IPS-NIHi11 (cell line): ENCODE measurements around the gene MST1R.

Source experiments
- DNase-seq: peaks from one replicate; pipeline ENCODE4 v3.0.0; 2012; ENCODE audit warnings: mixed read lengths, low spot score

MST1R gene

DNA sequence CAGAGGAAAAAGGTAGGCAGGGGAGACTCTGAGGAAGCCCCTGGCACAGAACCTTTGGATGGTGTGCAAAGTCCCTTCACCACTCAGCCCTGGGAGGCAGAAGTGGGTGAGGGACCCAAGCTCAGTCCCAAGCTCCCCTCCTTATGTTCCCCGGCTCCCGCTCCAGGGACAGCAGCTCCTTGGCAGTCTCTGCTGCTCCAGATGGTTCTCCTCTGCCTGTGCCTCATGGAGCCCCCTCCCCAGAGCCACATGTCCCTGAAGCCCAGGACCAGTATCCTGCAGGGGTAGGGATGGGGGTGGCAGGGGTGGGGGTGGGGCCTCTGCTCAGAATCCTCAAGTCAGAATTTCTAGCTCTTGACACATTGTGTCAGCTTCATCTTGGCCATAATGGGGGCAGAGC, 26.0 kb downstream of the MST1R start:
- DNase-seq: no peak

DNA sequence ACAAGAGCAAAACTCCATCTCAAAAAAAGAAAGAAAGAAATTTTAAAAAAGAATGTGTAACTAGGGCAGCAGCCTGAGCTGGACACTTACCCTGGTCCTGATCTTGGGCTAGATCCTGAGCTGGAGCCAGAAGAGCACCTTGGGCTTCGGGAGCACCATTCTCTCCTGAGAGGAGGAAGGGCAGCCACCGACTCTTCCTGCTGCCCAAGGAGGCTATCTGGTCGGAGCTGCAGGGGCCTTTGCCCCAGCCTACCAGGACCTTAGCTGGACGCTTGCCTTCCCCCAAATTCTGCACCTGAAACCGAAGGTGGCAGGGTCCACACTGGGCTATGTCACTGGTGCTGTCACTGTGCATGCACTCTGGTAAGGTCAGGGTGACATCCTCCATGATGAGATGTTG, 27.1 kb downstream of the MST1R start:
- no peak for DNase-seq

DNA sequence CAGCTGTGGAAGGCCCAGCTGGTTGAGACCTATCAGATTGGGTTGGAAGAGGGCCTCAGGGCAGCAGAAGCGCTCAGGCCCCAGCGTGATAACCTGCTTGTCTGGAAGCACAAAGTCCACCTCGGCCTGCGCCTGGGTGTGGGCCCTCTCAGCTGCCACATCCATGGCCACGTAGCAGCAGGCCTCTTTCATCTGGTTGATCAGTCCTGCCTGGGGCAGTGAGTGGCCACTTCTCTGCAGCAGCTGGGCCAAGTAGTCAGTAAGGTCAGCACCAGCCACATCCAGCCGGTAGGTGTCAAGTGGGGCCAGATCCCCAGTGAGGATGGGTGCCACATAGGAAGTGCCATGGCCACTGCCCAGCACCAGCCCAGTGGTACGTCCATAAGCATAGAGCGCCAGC, 30.1 kb downstream of the MST1R start:
- no peak for DNase-seq

DNA sequence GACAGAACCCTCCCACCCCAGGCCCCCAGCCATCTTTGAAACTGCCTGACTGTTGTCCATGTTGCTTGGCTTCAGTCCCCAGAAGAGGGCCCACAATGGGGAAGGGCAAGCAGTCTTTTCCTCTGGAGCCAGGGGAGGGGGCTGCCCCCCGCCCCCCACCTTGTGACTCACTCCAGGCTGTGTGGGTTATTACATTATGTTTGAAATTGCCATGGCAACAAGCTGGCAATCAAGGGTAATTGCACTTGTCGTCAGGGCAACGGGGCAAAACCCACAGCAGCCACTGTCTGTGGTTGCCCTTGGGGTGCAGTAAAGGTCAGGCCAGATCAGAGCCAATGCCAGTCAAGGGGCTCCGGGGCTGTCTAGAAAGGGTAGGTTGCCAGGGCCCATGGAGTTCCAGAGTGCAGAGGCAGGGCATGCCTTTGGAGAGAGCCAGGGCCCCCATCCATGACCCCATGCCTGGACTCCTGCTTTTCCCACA, 30.8 kb downstream of the MST1R start:
- no peak for DNase-seq

DNA sequence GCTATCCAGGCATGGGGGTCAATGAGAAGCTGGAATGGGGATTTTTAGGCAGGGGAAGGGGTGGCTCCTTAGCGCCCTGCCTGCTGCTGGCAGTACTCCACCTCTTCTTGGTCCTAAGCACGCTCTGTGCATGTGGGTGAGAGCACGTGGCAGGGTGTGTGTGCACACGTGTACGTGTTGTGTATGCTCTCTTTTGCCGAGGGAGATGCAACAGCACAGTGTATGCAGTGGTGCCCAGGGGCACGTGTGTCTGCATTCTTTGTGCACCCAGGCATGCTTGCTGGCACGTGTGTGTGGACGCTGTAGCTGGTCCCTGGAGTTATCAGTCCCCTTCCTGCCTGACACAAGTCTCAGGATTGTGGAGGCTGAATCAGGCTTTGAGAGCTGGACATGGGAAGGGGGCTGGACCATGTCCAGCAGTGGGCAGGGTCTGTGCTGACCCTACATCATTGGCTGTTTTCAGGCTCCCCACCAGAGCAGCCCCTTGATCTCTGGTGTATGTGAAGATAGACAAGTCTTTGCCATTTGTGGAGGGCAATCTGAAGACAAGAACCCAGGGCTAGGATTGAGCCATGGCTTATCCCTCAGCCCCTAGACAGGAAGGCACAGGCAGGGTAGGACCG, 32.0 kb downstream of the MST1R start:
- DNase-seq: no peak

DNA sequence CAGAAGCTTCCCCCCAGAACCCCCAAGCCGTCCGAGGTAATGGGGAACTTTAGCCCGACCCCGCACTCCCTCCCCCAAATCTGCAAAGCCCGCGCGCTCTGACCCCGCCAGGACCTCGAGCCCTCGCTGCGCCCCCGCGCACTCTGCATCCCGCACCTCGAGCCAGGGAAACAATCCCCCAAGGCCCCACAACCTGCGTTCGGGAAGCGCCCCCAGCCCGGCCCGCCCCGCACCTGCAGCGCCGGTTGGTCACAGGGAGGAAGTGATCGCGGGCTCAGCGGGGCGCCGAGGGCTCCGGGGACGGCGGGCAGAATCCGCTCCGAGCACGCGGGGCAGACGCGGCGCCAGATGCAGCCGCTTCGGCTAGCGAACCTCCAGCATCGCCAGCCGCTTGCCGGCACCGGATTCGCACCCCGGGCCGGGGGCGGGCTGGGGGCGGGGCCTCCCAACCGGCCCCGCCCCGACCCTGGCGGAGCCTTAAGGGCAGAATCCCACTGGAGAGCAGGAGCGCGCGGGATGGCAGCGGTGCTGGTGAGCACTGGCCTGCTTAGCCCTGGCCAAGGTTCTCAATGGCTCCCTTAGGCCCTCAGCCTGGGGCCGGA, 34.0 kb downstream of the MST1R start, which contains the start of gene CAMKV:
TSS of gene CAMKV (minus strand) at position 382 of the 602 bp plus-strand sequence. CDS start 7,518 bp downstream, outside the sequence.
- DNase-seq: peak; percentile 92

DNA sequence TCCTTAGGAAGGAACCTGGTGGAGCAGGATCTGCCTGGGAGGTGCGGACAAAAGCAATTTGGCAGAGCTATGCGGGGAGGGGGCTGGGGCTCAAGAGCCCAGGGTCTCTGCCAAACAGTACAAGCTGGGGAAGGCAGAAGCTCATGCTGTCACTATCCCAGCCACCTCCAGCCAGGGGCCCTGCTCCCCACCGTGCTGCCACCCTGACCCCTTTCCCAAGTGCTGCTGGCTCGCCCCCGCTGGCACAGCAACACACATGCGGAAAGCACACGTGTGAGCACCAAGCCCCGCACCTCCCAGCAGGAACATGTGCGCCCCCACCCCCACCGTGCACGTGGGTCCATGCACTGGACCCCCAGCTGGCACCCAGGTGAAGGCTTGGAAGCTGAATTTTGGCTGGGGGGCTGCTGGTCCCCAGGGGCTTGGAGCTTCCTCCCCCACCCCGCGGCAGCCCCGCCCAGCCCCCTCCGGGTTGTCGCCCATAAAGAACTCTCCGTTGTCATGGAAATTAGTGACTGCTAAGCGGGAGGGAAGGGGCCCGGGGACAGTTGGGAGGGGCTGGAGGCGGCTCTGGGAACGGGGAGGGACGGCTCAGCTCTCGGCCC, 34.7 kb downstream of the MST1R start:
- DNase-seq: peak; percentile 74

DNA sequence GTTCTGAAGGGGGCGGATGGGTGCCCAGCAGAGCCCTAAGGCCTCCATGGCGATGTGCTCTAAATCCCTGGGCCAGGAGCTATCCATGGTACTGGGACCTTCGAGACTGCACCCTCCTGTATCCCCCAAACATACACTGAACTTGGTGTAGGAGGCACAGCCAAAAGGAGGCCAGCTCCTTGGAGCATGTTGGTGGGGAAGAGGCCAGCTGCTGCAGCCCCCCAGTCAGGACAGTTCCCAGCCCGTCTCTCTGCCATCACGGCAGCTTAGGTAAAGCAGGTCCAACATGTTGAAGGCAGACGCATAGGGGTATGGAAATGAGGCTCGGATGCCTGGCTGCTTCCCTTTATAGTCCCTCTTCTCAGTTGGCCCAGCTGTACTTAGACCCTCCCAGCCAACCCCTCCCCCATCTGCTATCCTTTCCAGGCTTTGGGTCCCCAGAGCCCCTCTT, 35.8 kb downstream of the MST1R start:
- peak; percentile 85 for DNase-seq

DNA sequence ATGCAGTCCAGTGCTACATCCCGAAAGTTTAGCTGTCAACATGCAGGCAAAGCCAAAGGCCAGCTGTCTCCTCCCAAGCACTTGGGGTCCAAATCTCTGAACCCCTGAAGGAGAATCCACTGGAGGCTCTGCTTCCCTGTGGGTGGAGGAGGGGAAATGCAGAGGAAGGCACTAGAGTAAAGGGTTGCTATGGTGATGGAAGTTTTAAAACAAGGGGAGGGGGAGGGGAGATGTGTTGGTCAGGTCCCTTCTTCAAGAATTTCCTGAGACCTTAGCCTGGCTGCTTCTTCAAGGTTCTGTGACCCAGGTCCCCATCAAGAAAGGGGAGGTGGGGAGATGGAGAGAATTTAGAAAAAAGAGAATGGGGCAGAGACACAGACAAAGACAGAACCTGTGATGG, 36.3 kb downstream of the MST1R start:
- DNase-seq: no peak

DNA sequence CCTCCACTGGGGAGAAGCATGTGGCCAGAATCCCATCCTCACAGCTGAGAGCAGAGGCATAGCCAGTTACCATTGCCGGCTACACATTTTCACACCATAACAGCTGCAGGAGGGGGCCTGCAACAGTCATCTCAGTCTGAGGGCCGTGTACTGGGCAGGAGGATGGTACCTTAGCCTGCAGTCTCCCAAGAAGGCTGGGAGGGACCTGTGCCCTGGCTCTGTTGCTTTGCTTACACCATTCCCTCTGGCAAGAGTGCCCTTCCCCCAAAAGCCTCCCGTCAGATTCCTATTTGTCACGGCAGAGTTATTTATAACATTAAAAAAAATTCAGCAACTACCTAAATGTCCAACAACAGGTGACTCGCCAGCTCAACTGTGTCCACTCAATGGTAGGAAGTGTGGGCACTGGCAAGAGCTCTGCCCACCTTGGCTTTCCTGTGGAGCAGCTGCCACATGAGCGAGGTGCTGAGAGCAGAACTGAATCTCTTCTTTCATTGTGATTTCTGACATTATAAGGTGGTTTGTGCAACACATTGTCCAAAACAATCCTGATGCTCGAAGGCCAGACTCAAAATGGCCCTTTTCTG, 38.4 kb downstream of the MST1R start:
- no peak for DNase-seq

DNA sequence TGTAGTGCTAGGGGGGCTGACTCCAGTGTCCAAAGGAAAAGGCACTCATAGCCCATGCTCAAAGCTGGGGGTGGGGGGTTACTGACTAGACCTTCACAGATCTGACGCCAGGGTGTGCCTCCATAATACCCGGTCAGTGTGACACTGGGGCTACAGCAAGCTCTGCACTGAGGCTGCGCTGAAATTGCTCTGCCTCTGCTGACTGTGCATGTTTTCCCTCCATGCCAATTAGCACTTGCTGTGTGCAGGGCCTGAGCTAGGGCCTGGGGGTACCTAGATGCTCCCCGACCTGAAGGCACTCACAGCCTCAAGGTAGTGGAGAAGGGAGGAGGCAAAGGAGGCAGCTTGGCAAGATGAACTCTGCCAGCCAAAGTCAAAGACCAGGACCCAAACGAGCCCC, 39.2 kb downstream of the MST1R start:
- DNase-seq: no peak

DNA sequence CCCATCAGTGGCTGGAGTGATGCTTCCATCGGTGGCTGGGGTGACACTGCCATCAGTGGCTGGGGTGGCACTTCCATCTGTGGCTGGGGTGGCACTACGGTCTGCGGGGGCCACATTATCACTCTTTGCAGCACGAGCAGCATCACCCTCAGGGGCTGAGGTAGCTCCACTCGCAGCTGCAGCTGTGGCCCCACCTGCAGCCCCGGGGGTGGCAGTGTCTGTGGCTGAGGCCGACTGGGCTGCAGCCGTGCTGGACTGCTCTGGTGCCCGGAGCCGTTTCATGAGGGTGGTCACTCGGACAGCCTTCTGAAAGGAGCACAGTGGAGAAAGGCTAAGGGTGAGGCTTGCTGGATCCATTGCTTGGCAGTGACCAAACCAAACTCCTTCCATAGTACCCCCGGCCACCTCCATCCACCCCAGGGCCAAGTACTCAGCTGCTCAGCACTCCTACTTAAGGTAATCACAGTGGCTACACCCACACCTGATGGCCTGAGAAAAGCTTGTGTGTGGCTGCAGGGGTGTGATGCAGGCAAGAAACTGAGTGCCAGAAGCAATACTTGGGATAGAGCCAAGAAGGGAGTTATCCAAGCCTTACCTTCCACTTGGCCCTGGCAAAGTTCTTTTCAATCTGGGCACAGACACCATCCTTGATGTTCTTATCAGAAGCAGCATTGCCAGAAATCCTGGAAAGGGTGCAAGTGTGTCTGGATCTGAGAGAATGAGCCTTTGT, 43.9 kb downstream of the MST1R start:
- no peak for DNase-seq

DNA sequence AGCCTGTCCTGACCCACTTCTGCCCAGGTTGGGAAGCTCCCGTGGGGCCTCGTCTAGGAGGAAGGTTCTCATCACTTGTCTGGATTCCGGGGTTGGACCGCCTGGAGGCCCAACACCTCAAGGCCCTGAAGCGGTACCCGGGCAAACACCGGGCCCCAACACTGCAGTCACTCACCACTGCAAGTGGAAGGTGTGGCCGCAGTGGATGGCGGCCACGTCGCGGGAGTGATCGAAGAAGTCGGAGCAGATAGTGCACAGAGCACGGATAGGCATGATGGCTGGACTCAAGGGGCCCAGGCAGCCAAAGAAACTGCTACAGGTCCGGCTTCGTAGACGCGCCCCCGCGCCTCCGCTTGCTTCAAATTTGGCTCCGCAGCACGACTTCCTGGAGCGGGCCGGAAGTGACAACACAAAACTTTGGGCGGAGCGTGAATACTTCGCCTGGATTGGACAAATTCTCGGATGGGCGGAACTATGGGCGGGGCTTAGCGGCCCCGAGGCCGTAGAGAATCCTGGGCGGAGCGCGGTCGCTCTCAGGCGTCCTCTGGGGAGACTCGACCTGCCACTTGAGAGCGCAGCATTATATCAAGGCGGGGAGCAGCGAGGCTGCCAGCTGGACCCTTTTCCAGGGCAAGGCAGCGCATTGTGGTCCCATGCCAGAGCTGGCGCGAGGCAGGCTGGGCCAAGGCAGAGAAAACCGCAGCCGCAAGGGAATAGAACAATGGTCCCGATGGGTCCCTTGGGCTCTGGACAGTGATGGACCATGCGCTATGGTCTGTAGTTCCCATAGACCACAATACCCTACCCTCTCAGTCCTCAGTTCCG, 47.3 kb downstream of the MST1R start, which contains the start of gene TRAIP:
TSS of gene TRAIP (minus strand) at position 384 of the 825 bp plus-strand sequence. CDS start at position 273, 111 bp downstream.
- DNase-seq: peak; percentile 100

DNA sequence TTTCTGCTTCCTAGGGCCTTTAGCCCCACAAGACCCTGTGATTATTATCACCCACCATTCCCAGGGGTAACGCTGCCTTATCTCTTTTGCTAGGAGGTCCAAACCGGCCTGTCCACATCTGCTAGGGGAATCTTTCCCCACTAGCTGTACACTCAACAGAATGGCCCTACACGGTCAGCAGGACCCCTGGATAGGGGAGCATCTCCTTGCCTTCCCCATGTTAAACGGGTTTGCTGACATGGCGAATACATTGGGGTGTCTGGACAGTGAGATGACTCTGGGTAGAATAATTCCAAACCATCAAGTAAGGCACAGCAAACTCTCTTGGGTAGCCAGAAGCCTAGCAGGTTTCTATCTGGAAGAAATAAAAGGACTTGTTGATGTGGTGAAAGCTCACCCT, 48.0 kb downstream of the MST1R start:
- no peak for DNase-seq

DNA sequence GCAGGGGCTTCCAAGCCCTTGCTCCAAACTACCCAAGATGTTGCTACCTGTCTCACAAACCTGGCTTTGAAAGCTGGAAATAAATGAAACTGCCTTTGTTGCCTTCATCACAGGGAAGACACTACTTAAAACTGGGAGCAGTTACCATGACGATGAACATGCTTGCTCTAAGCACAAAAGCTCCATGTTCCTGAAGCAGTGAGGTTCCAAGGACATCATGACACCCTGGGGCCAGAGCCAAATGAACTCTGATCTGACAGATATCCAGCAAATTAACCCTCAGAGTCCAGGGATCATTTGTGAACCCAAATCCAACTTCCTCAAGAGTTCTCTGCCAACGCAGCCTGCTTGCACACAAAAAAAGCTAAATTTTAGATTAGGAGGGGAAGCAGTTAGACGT, 58.0 kb downstream of the MST1R start:
- no peak for DNase-seq

DNA sequence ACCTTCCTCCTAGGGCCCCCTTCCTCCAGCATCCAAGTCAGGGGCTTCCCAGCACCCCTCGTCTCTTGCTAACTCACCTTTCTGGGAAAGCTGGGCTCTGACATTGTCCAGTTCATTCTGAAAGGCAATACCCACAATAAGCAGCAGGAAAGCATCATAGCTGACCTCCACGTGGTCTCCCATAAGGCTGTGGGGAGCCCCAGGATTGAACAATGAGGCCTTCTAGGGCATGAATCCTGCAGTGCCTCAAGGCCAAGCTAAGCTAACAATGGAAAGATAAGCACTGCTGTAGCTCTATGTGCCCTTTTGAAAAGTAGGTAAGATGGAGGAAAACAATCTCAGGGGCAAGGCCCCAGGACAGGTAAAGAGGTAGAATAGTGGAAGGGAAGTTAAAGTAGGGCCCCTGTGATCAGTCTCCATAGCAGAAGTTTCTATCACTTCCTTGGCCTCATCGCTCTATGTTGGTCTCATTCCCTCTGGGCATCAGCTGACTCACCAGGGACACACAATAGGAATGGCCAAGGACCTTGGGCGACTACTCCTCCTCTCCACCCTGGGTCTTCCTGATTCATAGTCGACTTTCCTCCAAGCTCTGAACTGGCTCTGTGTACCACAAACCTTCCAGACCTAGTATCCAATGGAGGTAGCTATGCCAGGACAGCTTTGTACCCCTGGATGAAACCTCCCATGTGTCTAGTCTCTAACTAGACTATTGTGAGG, 59.0 kb downstream of the MST1R start:
- no peak for DNase-seq

DNA sequence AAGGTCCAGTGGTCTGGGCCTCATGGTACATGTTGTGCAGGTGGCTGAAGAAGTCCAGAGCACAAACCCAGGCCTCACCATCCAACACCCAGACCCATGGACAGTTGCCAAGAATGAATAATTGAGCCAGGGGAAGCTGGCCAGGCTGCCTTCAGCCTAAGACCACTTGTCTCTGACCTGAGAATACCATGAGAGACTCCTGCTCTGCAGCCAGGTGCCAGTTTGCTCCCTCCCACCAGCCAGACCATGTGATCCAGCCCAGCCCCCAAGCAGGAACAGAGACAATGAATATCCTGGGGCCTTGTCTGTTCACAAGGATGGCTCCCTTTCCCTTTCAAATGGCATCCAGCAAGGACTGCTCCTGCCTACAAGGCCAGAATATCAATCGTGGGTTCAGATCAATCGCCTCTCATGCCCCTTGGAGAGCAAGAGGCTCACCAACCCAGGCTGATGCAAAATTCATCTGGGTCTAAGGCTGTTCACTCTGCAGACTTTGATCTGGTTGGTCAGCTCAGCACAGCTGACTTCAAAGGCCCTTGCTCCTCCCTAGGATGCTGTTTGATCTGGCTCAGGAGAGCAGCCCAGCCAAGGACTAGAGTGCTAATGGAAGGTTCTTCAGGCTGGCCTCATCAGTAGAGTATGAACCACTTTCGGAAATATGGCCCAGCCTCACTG, 60.7 kb downstream of the MST1R start:
- DNase-seq: no peak

DNA sequence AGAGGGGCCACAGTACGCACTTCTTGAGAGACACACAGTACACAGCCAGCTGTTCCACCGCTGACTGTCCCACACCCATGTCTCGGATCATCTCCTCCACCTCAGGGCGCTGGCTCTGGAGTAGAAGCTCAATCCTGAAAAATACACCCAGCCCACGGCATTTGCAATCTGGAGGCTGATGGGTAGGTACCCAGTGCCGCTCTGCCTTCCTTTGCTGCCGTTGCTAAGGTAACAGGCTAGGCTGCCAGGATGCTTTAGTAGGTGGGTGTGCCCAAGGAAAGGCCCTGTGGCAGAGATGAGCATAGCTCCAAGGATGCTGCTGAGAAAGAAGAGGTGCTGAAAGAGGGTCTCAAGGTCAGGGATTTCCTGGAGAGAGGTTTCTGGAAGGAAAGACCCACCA, 61.9 kb downstream of the MST1R start:
- DNase-seq: no peak

DNA sequence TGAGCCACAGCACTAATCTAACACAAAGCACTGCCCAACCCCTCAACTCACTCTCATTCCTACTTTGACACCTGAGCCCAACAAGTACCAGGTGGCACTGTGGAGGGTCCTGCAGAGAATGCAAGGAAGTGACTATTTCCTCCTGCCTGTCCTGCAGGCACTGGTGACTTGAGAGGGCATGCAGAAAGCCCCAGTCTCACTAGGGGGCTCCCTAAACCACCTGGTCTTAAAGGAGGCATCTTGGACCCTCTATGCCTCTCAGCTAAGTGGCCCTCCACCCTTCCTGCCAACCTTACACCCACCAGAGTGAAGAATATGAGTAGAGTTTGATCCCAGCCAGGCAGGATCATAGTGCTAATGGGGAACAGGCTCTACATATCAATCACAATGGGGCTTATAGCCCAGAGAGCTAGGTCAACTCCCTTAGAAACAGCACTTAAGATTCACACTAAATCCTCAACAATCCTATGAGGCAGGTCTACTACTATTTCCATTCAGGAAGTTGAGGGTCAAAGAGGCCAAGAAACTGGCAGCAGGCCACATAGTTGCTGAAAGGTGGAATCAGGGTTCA, 62.5 kb downstream of the MST1R start:
- peak; percentile 57 for DNase-seq

DNA sequence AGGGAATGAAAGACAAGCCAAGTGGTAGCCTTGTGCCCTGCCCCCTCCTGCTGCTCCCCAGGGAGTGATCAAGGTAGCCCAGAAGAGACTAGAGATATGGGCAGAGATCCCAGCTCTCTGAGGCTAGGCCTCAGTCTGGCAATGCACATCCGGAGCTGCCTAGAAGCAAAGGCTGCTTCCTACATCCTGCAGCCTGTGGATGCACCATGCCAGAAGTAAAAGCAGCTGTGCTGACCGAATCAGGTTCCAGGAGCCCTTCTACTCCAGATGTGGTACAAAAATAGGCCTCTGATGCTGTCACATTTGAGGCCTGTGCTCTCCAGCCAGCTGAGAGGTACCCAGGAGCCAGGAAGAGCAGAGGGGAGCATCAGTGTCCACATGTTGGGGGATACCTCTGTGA, 63.3 kb downstream of the MST1R start:
- no peak for DNase-seq
